Ishikawa (cell line): Measurements from ENCODE around the gene PDE6A.

ENCODE experiments used
- CEBPB ChIP-seq: IDR thresholded peaks from 2 replicates; pipeline ENCODE4 v1.6.1; 2012
- CREB1 ChIP-seq: IDR thresholded peaks from 2 replicates; pipeline ENCODE4 v1.6.1; 2012; ENCODE audit warnings: low read depth
- EGR1 ChIP-seq: IDR thresholded peaks from 2 replicates; pipeline ENCODE4 v1.6.1; 2012
- EP300 ChIP-seq: IDR thresholded peaks from 2 replicates; pipeline ENCODE4 v1.6.1; 2012; ENCODE audit warnings: borderline replicate concordance
- FOXM1 ChIP-seq: IDR thresholded peaks from 2 replicates; pipeline ENCODE4 v1.6.1; 2012; ENCODE audit warnings: low read depth, borderline replicate concordance
- NFIC ChIP-seq: IDR thresholded peaks from 2 replicates; pipeline ENCODE4 v1.6.1; 2012
- RAD21 ChIP-seq: IDR thresholded peaks from 2 replicates; pipeline ENCODE4 v1.6.1; 2012; ENCODE audit warnings: low read depth
- TAF1 ChIP-seq: IDR thresholded peaks from 2 replicates; pipeline ENCODE4 v1.6.1; 2012; ENCODE audit warnings: low read depth, mild to moderate bottlenecking
- TCF12 ChIP-seq: IDR thresholded peaks from 2 replicates; pipeline ENCODE4 v1.6.1; 2012; ENCODE audit warnings: low read depth
- TEAD4 ChIP-seq: IDR thresholded peaks from 2 replicates; pipeline ENCODE4 v1.6.1; 2012
- YY1 ChIP-seq: IDR thresholded peaks from 2 replicates; pipeline ENCODE4 v1.6.1; 2012; ENCODE audit warnings: low read depth
- ZBTB7A ChIP-seq: IDR thresholded peaks from 2 replicates; pipeline ENCODE4 v1.6.1; 2012; ENCODE audit warnings: low read depth
- TF ChIP-seq, protein P1 (sequence below): IDR thresholded peaks from 2 replicates; pipeline ENCODE4 v1.6.1; 2012
- TF ChIP-seq, protein P2 (sequence below): IDR thresholded peaks from 2 replicates; pipeline ENCODE4 v1.6.1; 2012
- TF ChIP-seq, protein P3 (sequence below): IDR thresholded peaks from 2 replicates; pipeline ENCODE4 v1.6.1; 2012; ENCODE audit warnings: low read depth, mild to moderate bottlenecking

The PDE6A gene

DNA sequence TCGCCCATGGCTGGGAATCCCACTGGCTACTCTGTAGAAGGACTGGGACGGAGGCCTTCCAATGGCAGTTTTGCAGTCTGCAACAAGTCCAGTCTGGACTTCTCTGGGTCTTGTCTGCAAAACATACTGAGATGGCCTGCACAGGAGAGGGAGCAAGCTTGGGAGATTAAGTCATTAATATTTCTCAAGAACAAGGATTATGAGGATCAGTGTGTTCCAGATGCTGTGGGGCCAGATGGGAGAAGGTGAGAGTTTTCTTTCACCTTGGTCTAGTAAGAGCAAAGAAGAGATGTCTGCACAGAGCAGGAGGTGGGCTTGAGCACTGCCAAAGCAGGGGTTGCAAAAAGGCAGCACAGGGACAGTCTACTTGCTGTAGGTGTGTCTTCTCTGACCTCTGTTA, at the start of gene PDE6A:
TSS of gene PDE6A (minus strand) at position 128 of the 400 bp plus-strand sequence. CDS start at position 8, 120 bp downstream.
- TF ChIP-seq, protein P1, sequence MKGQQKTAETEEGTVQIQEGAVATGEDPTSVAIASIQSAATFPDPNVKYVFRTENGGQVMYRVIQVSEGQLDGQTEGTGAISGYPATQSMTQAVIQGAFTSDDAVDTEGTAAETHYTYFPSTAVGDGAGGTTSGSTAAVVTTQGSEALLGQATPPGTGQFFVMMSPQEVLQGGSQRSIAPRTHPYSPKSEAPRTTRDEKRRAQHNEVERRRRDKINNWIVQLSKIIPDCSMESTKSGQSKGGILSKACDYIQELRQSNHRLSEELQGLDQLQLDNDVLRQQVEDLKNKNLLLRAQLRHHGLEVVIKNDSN, result no peak
- TF ChIP-seq EP300, result no peak
- TF ChIP-seq FOXM1, result no peak
- TF ChIP-seq, protein P2, sequence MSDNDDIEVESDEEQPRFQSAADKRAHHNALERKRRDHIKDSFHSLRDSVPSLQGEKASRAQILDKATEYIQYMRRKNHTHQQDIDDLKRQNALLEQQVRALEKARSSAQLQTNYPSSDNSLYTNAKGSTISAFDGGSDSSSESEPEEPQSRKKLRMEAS, result no peak
- TF ChIP-seq CREB1, result no peak
- no peak for TF ChIP-seq RAD21
- no peak for TF ChIP-seq TCF12
- no peak for TF ChIP-seq YY1
- TF ChIP-seq NFIC, result no peak
- no peak for TF ChIP-seq ZBTB7A
- TF ChIP-seq TEAD4, result no peak
- no peak for TF ChIP-seq TAF1
- TF ChIP-seq, protein P3, sequence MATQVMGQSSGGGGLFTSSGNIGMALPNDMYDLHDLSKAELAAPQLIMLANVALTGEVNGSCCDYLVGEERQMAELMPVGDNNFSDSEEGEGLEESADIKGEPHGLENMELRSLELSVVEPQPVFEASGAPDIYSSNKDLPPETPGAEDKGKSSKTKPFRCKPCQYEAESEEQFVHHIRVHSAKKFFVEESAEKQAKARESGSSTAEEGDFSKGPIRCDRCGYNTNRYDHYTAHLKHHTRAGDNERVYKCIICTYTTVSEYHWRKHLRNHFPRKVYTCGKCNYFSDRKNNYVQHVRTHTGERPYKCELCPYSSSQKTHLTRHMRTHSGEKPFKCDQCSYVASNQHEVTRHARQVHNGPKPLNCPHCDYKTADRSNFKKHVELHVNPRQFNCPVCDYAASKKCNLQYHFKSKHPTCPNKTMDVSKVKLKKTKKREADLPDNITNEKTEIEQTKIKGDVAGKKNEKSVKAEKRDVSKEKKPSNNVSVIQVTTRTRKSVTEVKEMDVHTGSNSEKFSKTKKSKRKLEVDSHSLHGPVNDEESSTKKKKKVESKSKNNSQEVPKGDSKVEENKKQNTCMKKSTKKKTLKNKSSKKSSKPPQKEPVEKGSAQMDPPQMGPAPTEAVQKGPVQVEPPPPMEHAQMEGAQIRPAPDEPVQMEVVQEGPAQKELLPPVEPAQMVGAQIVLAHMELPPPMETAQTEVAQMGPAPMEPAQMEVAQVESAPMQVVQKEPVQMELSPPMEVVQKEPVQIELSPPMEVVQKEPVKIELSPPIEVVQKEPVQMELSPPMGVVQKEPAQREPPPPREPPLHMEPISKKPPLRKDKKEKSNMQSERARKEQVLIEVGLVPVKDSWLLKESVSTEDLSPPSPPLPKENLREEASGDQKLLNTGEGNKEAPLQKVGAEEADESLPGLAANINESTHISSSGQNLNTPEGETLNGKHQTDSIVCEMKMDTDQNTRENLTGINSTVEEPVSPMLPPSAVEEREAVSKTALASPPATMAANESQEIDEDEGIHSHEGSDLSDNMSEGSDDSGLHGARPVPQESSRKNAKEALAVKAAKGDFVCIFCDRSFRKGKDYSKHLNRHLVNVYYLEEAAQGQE, result no peak
- no peak for TF ChIP-seq CEBPB
- TF ChIP-seq EGR1, result no peak

DNA sequence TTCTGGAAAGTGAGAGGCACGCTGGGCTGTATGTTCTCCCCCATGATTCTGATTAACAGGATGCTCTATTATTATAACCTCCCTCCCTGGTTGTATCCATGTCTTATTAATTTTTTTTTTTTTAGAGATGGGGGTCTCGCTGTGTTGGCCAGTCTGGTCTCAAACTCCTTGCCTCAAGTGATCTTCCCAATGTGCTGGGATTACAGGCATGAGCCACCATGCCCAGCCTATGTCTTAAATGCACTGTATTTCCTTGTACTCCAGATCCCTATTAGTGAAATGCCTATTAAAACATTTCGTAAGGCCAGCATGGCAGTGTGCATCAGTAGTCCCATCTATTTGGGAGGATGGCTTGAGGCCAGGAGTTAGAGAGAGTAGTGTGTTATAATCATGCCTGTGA, 48.9 kb upstream of the PDE6A start:
- TF ChIP-seq, protein P1, result no peak
- no peak for TF ChIP-seq EGR1
- TF ChIP-seq RAD21, result no peak
- no peak for TF ChIP-seq CREB1
- TF ChIP-seq YY1, result no peak
- TF ChIP-seq, protein P2, result no peak
- TF ChIP-seq CEBPB, result no peak
- TF ChIP-seq, protein P3, result no peak
- no peak for TF ChIP-seq FOXM1
- TF ChIP-seq TCF12, result no peak
- TF ChIP-seq EP300, result no peak
- no peak for TF ChIP-seq TEAD4
- TF ChIP-seq TAF1, result no peak
- no peak for TF ChIP-seq NFIC
- TF ChIP-seq ZBTB7A, result no peak

DNA sequence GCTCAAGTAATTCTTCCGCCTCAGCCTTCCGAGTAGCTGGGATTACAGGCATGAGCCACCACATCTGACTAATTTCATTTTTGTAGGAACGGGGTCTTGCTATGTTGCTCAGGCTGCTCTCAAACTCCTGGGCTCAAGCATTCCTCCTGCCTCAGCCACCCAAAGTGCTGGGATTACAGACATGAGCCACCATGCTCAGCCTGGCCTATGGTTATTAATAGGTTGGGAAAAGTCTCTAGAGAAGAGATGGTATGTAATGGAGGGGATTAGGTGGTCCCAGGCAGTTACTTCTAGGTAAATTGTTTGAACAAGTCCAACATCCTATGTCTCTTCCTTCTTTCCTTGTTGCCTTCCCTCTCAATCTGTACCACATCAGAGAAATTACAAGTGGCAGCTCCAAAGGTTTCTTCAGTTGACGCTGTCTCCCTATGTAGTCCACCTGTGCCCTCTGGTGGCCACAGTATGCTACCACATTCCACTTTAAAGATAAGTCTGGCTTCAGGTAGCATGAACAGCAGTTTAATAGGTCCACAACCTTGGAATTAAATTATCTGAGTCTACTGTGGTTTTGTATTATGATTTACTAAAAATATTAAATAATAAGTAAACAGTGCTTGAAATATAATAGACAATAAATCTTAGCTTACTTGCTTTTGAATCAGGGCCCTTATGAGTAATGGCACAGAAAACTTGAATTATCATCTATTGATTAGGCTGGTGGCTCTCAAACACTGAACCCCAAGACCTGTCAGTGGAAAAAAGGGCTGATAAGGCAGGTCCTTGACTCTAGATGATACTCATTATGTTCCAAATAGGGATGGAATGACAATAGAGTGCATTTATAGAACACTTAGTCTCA, 46.2 kb upstream of the PDE6A start:
- TF ChIP-seq RAD21 (peak; percentile 98), ZBTB7A (no peak), TEAD4 (peak; percentile 46; the same call in 1 of the 2 replicates)

DNA sequence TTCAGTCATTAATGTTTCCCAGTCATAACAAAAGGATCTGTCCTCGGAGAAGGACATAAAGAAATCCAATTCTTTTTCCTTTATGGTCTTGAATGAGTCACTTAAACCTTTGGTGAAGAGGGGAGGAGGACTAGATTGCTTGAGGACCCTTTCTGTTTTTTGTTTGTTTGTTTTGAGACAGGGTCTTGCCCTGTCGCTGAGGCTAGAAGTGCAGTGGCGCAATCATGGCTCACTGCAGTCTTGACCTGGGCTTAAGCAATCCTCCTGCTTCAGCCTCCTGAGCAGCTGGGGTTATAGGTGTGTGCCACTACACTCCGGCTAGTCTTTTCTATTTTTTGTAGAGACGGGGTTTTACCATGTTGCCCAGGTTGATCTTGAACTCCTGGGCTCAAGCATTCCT, 43.5 kb upstream of the PDE6A start:
- TF ChIP-seq CEBPB, result 0 out of 2 replicates have a peak, but pooled peaks have one; percentile 17
- no peak for TF ChIP-seq ZBTB7A

DNA sequence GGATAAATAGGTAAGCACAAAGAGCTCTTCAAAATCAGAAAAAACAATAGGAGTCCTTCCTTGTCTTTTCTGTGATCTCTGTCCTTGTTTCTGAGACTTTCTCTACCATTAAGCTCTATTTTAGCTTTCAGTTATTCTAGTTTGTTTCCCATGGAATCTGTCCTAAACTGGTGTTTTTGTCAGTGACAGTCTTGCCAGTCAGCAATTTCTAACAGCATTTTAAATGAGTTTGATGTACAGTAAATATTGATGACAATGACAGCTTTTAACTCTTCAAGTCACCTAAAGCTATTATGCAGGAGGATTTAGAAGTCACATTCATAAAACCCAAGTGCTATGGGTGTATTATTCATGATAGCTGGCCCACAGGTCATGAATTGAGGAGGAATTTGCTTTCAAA, 37.9 kb upstream of the PDE6A start:
- TF ChIP-seq EP300, result no peak
- no peak for TF ChIP-seq TEAD4

DNA sequence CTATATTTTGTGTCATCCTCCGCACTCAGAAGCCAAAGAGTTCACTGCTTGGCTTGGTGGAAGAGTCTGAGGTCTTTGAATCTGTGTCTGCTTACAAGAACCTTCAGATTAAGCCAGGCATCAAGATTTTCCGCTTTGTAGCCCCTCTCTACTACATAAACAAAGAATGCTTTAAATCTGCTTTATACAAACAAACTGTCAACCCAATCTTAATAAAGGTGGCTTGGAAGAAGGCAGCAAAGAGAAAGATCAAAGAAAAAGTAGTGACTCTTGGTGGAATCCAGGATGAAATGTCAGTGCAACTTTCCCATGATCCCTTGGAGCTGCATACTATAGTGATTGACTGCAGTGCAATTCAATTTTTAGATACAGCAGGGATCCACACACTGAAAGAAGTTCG, 36.6 kb upstream of the PDE6A start:
- TF ChIP-seq TCF12 (no peak), EGR1 (no peak), TAF1 (no peak), CREB1 (no peak), CEBPB (no peak), FOXM1 (no peak), ZBTB7A (no peak), EP300 (no peak), YY1 (no peak), NFIC (no peak), RAD21 (no peak), TEAD4 (no peak)
- TF ChIP-seq, protein P2, result no peak
- TF ChIP-seq, protein P1, result no peak
- TF ChIP-seq, protein P3, result no peak
